H9 (cell line): ENCODE data around the gene THEM4. TPM values are rescaled to one million over a fixed set of nuclear protein-coding genes. Genes with fewer than 3 reads are reported as not detected.

Experiments
- DNase-seq: peaks from one replicate; pipeline ENCODE4 v3.0.0-alpha.2; 2017
- H2AFZ ChIP-seq: one replicate; pipeline ENCODE4 v1.6.1; 2013; ENCODE audit warnings: mild to moderate bottlenecking, low read length, control low read depth, moderate library complexity
- H2AK5ac ChIP-seq: 2 replicates; pipeline ENCODE4 v1.6.1; 2013; ENCODE audit warnings: low read length, control low read depth, mixed read lengths; ENCODE audit not compliant: insufficient read length
- H2BK120ac ChIP-seq: one replicate; pipeline ENCODE4 v1.6.1; 2013; ENCODE audit warnings: low read depth, mild to moderate bottlenecking, low read length, control low read depth, inconsistent platforms; ENCODE audit not compliant: poor library complexity, severe bottlenecking
- H2BK12ac ChIP-seq: 2 replicates; pipeline ENCODE4 v1.6.1; 2013; ENCODE audit warnings: low read length, control low read depth, mixed read lengths, low read depth; ENCODE audit not compliant: insufficient read length
- H2BK15ac ChIP-seq: 2 replicates; pipeline ENCODE4 v1.6.1; 2013; ENCODE audit warnings: low read depth, low read length, control low read depth
- H2BK20ac ChIP-seq: one replicate; pipeline ENCODE4 v1.6.1; 2013; ENCODE audit warnings: low read depth, mild to moderate bottlenecking, low read length, control low read depth, inconsistent platforms; ENCODE audit not compliant: poor library complexity, severe bottlenecking
- H2BK5ac ChIP-seq: 2 replicates; pipeline ENCODE4 v1.6.1; 2013; ENCODE audit warnings: low read length, control low read depth, mixed read lengths; ENCODE audit not compliant: insufficient read length
- H3K14ac ChIP-seq: 2 replicates; pipeline ENCODE4 v1.6.1; 2013; ENCODE audit warnings: low read length, control low read depth; ENCODE audit not compliant: insufficient read depth
- H3K18ac ChIP-seq: 2 replicates; pipeline ENCODE4 v1.6.1; 2013; ENCODE audit warnings: low read depth, mild to moderate bottlenecking, mixed read lengths, low read length, control low read depth; ENCODE audit not compliant: insufficient read length
- H3K23ac ChIP-seq: 2 replicates; pipeline ENCODE4 v1.6.1; 2013; ENCODE audit warnings: low read length, control low read depth, mixed read lengths, low read depth; ENCODE audit not compliant: insufficient read length
- H3K23me2 ChIP-seq: 2 replicates; pipeline ENCODE4 v1.6.1; 2013; ENCODE audit warnings: low read depth, mild to moderate bottlenecking, mixed read lengths, low read length, control low read depth; ENCODE audit not compliant: insufficient read length, poor library complexity, severe bottlenecking
- H3K27ac ChIP-seq: 2 replicates; pipeline ENCODE4 v1.5.1; 2013; ENCODE audit warnings: low read length, control low read depth, mixed read lengths, low read depth; ENCODE audit not compliant: insufficient read length
- H3K27me3 ChIP-seq: 2 replicates; pipeline ENCODE4 v1.6.1; 2013; ENCODE audit warnings: low read length, control low read depth, inconsistent platforms; ENCODE audit not compliant: insufficient read depth
- H3K4ac ChIP-seq: 2 replicates; pipeline ENCODE4 v1.6.1; 2013; ENCODE audit warnings: low read depth, mild to moderate bottlenecking, control low read depth, inconsistent platforms, low read length, moderate library complexity
- H3K4me1 ChIP-seq: 2 replicates; pipeline ENCODE4 v1.6.1; 2013; ENCODE audit warnings: low read length, control low read depth, inconsistent platforms; ENCODE audit not compliant: insufficient read depth
- H3K4me2 ChIP-seq: 2 replicates; pipeline ENCODE4 v1.6.1; 2013; ENCODE audit warnings: low read length, control low read depth, mixed read lengths; ENCODE audit not compliant: insufficient read length, insufficient read depth
- H3K56ac ChIP-seq: 2 replicates; pipeline ENCODE4 v1.6.1; 2013; ENCODE audit warnings: low read depth, mild to moderate bottlenecking, mixed read lengths, low read length, control low read depth; ENCODE audit not compliant: insufficient read length
- H3K79me1 ChIP-seq: 2 replicates; pipeline ENCODE4 v1.6.1; 2013; ENCODE audit warnings: low read depth, mild to moderate bottlenecking, moderate library complexity, low read length, control low read depth, inconsistent platforms; ENCODE audit not compliant: insufficient read depth, poor library complexity, severe bottlenecking
- H3K79me2 ChIP-seq: 2 replicates; pipeline ENCODE4 v1.6.1; 2013; ENCODE audit warnings: low read length, control low read depth, inconsistent platforms; ENCODE audit not compliant: insufficient read depth
- H3K9ac ChIP-seq: 2 replicates; pipeline ENCODE4 v1.6.1; 2013; ENCODE audit warnings: low read length, control low read depth, mixed read lengths; ENCODE audit not compliant: insufficient read length; ENCODE audit errors: extremely low read depth
- H3K9me3 ChIP-seq: one replicate; pipeline ENCODE4 v1.6.1; 2013; ENCODE audit warnings: low read depth, low read length, inconsistent platforms; ENCODE audit not compliant: control insufficient read depth
- H3T11ph ChIP-seq: one replicate; pipeline ENCODE4 v1.6.1; 2013; ENCODE audit warnings: mild to moderate bottlenecking, low read length, control low read depth, inconsistent platforms
- H4K20me1 ChIP-seq: one replicate; pipeline ENCODE4 v1.6.1; 2013; ENCODE audit not compliant: control insufficient read depth, insufficient read length, insufficient read depth
- H4K5ac ChIP-seq: 2 replicates; pipeline ENCODE4 v1.6.1; 2013; ENCODE audit warnings: low read depth, mild to moderate bottlenecking, mixed read lengths, low read length, control low read depth; ENCODE audit not compliant: insufficient read length
- H4K8ac ChIP-seq: replicated peaks from 2 replicates; pipeline ENCODE4 v1.6.1; 2013; ENCODE audit warnings: low read length, control low read depth, mixed read lengths, low read depth; ENCODE audit not compliant: insufficient read length
- H4K91ac ChIP-seq: 2 replicates; pipeline ENCODE4 v1.6.1; 2013; ENCODE audit warnings: low read depth, mild to moderate bottlenecking, moderate library complexity, mixed read lengths, low read length, control low read depth; ENCODE audit not compliant: insufficient read length
- H3K27ac Mint-ChIP-seq, 3 experiments: 2 replicates in 2 of 3; 3 replicates in 1 of 3; pipeline ENCODE4 v1.8.0; 2020 to 2021; ENCODE audit warnings: mixed read lengths in 3 of 3, mild to moderate bottlenecking in 1 of 3, moderate library complexity in 1 of 3
- H3K27me3 Mint-ChIP-seq: 2 replicates; pipeline ENCODE4 v1.8.0; 2021; ENCODE audit warnings: low read depth, mild to moderate bottlenecking, moderate library complexity, mixed read lengths
- H3K36me3 Mint-ChIP-seq, 3 experiments: 2 replicates in 2 of 3; 3 replicates in 1 of 3; pipeline ENCODE4 v1.8.0; 2020 to 2021; ENCODE audit warnings: low read depth in 3 of 3, mixed read lengths in 3 of 3; ENCODE audit not compliant: insufficient read depth in 1 of 3
- H3K4me1 Mint-ChIP-seq, 2 experiments: 2 replicates each; pipeline ENCODE4 v1.8.0; 2020; ENCODE audit warnings: mixed read lengths in 2 of 2
- H3K4me3 Mint-ChIP-seq, 2 experiments: 2 replicates in 1 of 2; 3 replicates in 1 of 2; pipeline ENCODE4 v1.8.0; 2020 to 2021; ENCODE audit warnings: mild to moderate bottlenecking in 2 of 2, mixed read lengths in 2 of 2, moderate library complexity in 1 of 2
- H3K9me3 Mint-ChIP-seq, 2 experiments: 2 replicates in 1 of 2; 3 replicates in 1 of 2; pipeline ENCODE4 v1.8.0; 2020; ENCODE audit warnings: mild to moderate bottlenecking in 2 of 2, mixed read lengths in 2 of 2, moderate library complexity in 1 of 2
- CTCF ChIP-seq: fragments of 200-600 bp; sonication (generic); conservative IDR thresholded peaks from 3 replicates; pipeline ENCODE4 v1.8.0; 2021; ENCODE audit warnings: antibody characterized with exemption, mild to moderate bottlenecking
- WGBS: extraction: QIAGEN DNeasy Blood & Tissue Kit; methylation state at CpG from one replicate; pipeline ENCODE4 v1.1.7; 2013; ENCODE audit warnings: missing lambda C conversion rate, low lambda C conversion rate, mixed read lengths; ENCODE audit not compliant: insufficient read length; ENCODE audit errors: extremely low coverage; 5-methylcytosine and 5-hydroxymethylcytosine counted together
- total RNA-seq: library from RNA; stranded (reverse); gene quantifications from 2 replicates; pipeline ENCODE4 v1.2.1, GENCODE V29; 2021

The THEM4 gene
- total RNA-seq, 1 experiment from 2014 or later = 10.5 TPM

GRCh38 chr1:151915061-151915686 lies 5.9 kb upstream of the THEM4 start:
- Histone ChIP-seq H3K23ac (no peak overlapping the region), H2AFZ (no peak overlapping the region), H3K4me1 (no peaks in the 10 kb centered on the region; the same call in 1 of the 2 replicates), H4K8ac (no peak overlapping the region), H3K79me2 (no peaks in the 10 kb centered on the region), H2BK15ac (no peak overlapping the region), H3K14ac (no peak overlapping the region), H4K20me1 (no peaks in the 10 kb centered on the region), H3K4me2 (no peak overlapping the region), H3K79me1 (no peaks in the 10 kb centered on the region), H4K5ac (no peak overlapping the region), H3K4ac (no peak overlapping the region), H3K9me3 (no peaks in the 10 kb centered on the region), H3K27ac (no peak overlapping the region), H3K56ac (no peak overlapping the region), H3T11ph (no peak overlapping the region), H2AK5ac (no peak overlapping the region), H2BK120ac (no peak overlapping the region), H2BK12ac (no peak overlapping the region), H2BK5ac (no peak overlapping the region), H3K23me2 (peaks cover 3% of the 10 kb centered on the region), H3K18ac (no peak overlapping the region), H4K91ac (no peak overlapping the region), H3K9ac (no peak overlapping the region), H3K27me3 (no peaks in the 10 kb centered on the region), H2BK20ac (no peak overlapping the region)
- no peak for TF ChIP-seq CTCF
- peaks cover 12 to 15% of the 10 kb centered on the region in 2 experiments for H3K4me1 Mint-ChIP-seq
- no peak for DNase-seq
- H3K27ac Mint-ChIP-seq = no peak overlapping the region
- no peak overlapping the region for H3K4me3 Mint-ChIP-seq
- peaks cover 5% of the 10 kb centered on the region for H3K27me3 Mint-ChIP-seq
- H3K9me3 Mint-ChIP-seq = no peaks in the 10 kb centered on the region; a peak in 1 of 5 replicates
- WGBS = no CpG with 5 or more reads among the region's 1 CpG
- H3K36me3 Mint-ChIP-seq = no peaks in the 10 kb centered on the region
